ENCODE results near the gene MT1E.

Gene MT1E

GRCh38 chr16:56628486-56629350, 3.1 kb downstream of the MT1E start:
- DNase-seq, result no peak

- DNase-seq, result no peak
Observed at GRCh38 chr16:56629531-56629930, 4.0 kb downstream of the MT1E start.

DNA sequence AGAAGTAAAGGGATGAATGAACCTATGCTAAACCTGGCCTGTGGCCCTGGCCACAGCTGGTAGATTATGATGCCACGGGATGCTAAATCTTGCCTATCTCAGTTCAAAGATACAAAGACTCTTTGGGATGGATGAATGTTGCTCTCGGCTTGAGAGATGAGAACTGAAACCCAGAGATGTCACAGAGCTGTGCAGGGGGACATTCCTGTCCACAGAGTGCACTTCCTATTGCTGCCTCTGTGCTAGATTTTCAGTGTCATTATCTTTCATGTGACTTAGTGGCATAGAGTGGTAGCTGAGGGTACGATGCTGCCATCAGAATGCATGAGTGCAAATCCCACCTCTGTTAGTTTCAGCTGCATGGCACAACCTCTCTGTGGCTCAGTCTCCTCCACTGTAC, 4.6 kb downstream of the MT1E start:
- no peak for DNase-seq

- DNase-seq, result no peak
Observed at GRCh38 chr16:56631197-56631596, 5.6 kb downstream of the MT1E start.

DNA sequence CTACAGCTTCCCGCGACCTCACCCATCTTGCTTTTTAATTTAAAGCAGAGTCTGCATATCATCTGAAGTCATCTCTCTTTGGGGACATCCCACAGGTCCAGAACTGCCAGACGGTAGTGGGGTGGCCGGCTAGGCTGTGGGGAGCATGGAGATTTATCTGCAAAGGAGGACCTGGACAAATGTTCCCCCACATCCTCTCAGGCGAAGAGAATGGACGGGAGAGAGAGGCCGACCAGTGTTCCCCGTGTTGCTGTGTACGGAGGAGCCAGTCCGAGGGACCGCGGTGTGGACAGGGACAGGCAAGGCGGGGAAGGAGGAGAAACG, 6.2 kb downstream of the MT1E start:
- no peak for DNase-seq

GRCh38 chr16:56632156-56632847, 6.7 kb downstream of the MT1E start, which contains the start of gene MT1M:
Gene MT1M (plus strand): TSS chr16:56632659. CDS start chr16:56632732, 73 bp downstream.
- no peak for DNase-seq

DNA sequence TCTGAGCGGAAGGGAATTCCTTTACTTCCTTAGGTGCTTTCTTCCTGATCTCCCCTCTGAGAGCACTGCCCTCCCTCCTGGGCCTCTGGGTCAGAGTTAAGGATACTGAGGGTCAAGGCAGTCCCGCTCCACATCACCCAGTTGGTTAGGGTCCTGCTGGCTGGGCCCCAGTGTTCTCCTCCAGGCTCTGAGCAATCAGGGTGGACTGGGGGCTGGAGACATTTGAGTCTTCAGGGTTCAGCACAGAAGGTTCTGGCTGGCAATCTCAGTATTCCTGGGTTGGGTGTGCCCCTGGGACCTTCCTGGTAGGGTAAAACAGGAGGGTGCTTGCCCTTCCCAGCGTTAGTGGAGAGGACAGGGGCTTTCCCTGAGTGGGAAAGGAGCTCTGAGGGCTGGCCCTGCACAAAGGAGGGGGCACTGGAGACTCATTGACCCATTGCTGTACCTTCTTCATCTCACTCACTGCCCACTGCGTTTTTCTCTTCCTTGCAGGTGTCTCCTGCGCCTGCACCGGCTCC, 7.3 kb downstream of the MT1E start:
- DNase-seq, result no peak

DNA sequence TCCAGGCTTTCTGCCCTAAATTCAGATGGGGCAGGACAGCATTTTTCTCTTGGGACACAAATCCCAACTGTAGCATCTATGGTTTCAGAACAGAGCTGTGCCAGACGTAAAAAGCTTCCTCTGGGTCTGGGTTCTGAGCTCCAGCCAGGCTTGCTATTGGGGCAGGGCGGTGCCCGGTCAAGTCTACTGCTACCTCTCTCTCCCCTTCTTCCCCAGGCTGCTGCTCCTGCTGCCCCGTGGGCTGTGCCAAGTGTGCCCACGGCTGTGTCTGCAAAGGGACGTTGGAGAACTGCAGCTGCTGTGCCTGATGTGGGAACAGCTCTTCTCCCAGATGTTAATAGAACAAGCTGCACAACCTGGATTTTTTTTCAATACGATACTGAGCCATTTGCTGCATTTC, 8.0 kb downstream of the MT1E start:
- no peak for DNase-seq

DNA sequence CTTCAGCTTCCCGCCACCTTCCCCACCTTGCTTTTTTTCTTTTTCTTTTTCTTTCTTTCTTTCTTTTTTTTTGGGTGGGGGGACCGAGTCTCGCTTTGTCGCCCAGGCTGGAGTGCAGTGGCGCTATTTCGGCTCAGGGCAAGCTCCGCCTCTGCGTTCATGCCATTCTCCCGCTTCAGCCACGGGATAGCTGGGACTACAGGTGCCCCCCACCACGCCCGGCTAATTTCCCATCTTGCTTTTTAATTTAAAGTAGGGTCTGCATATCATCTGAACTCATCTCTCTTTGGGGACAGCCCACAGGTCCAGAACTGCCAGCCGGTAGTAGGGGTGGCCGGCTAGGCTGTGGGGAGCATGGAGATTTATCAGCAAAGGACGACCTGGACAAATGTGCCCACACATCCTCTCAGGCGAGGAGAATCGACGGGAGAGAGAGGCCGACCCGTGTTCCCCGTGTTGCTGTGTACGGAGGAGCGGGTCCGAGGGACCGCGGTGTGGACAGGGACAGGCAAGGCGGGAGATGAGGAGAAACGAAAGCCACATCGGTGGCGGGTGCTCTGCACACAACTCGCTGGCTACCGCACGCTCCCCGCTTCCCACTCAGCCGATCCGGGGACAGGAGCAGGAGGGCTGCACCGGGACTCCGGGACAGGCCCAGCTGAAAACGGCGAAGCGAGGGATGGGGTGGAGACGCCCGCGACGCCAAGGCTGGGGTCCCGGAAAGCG, 9.3 kb downstream of the MT1E start:
- DNase-seq, result no peak

GRCh38 chr16:56635441-56635967, 9.9 kb downstream of the MT1E start:
- no peak for DNase-seq

DNA sequence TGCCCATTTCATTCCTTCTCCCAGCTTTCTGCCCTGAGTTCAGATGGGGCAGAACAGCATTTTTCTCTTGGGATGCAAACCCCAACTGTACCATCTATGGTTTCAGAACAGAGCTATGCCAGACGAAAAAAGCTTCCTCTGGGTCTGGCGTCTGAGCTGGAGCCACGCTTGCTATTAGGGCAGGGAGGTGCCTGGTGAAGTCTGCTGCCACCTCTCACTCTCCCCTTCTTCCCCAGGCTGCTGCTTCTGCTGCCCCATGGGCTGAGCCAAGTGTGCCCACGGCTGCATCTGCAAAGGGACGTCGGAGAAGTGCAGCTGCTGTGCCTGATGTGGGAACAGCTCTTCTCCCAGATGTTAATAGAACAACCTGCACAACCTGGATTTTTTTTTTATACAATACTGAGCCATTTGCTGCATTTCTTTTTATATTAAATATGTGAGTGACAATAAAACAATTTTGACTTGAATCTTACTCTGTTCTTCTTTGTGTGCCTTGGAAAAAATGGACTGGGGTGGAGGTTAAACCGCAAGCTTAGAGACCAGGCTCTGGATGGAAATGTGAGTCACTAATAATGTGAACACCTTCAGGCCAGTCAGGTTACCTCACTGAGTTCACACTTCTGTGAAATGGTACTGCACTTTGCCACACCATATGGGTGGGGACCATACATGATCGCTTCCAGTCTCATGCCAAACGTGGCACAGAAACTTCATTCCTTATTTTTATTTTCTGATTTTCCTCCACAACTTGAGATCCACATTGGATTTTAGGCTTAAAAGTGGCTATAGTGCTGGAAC, 11.2 kb downstream of the MT1E start:
- no peak for DNase-seq

- no peak for DNase-seq
Observed at GRCh38 chr16:56637814-56638750, 12.5 kb downstream of the MT1E start, which contains the start of gene MT1A. Gene MT1A (plus strand): TSS chr16:56638666. CDS start chr16:56638739, 73 bp downstream.

- DNase-seq, result no peak
Observed at GRCh38 chr16:56639045-56639444, 13.5 kb downstream of the MT1E start.

DNA sequence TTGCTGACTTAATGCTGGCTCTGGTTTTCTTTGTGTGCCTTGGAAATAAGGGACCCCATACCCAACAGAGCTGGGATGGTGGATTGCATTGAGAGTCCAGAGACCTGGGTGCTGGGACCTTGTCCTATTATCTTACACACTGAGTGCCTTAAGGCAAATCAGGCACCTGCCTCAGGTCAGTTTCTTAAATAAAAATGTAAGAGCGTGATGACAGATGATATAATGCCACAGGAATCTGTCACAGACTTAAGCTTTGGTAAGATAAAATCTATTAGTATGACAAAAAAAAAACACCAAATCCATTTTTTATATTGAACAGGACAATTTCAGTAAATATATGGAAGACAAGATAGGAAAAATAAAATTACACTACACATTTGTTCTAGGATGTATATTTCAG, 14.5 kb downstream of the MT1E start:
- no peak for DNase-seq

- no peak for DNase-seq
Observed at GRCh38 chr16:56641166-56641565, 15.6 kb downstream of the MT1E start.

- peak; percentile 58 for DNase-seq
Observed at GRCh38 chr16:56643080-56643778, 17.6 kb downstream of the MT1E start.

DNA sequence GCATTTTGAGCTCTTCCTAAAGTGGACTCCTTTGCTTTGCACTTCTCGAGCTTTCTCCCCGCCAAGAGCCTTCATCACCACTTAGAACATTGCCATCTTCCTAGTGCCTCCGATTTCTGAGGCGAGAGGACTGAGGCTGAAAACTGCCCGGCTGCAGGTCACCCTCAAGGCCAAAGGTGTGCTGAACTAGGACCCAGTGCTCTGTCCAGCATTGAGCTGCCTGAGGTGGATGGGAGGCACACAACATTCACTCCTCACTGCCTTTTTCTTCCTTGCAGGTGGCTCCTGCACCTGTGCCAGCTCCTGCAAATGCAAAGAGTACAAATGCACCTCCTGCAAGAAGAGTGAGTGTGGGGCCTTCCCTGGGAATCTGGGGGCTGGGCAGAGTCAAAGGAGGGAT, 18.3 kb downstream of the MT1E start:
- no peak for DNase-seq

DNA sequence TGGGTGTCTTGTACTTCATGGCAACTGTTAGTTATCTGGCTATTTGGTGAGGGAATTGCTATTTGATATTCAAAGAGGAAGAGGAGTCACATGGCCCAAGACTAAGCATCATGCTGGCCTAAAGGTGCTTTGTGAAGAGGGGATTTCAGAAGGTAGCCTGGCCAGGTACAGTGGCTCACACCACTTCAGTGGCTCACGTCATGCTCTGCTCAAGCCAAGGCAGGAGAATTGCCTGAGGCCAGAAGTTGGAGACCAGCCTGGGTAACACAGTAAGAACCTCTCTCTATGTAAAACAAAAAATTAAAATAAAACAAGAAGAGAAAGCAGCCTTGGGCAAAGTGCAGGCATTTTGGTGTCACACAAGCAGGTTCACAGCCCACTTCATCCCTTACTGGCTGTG, 19.7 kb downstream of the MT1E start:
- no peak for DNase-seq

DNA sequence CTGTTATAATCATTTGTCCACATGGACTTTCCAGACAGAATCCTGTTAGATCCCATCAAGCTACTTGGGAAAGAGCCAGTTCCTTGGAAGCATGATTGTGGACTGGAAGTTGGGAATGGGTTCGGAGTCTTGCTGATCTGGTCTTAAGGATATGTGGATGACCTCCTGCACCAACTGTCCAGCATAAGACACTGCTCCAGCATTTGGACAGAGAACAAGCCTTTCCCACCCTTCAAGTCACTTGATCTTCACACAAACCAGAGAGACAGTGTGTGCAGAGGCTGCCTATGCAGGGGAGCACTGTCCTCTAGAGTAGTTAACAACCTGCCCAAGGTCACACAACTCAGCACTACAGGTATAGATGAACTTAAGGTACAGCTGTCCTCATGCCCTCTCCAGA, 20.3 kb downstream of the MT1E start:
- no peak for DNase-seq

GRCh38 chr16:56647641-56648431, 22.3 kb downstream of the MT1E start:
- DNase-seq, result no peak
